Activated CD8-positive, alpha-beta memory T cell treated with anti-CD3 and anti-CD28 coated beads for 48 hours (primary cell): Measurements from ENCODE around the gene GLG1.
"Not testable (repeated sequence)": the region's sequence is repeated elsewhere in the genome, so short reads cannot be mapped to it uniquely, and the experiment has no call there.

ENCODE experiments used
- DNase-seq, 3 experiments: peaks; one replicate each; pipeline ENCODE4 v3.0.0-alpha.2; 2020; ENCODE audit warnings: low read depth in 2 of 3, low spot score in 2 of 3

Gene GLG1

GRCh38 chr16:74450967-74451760 lies 155.8 kb downstream of the GLG1 start:
- no peak for DNase-seq

- DNase-seq: no peak
Measured at GRCh38 chr16:74450236-74450635, 156.7 kb downstream of the GLG1 start.

GRCh38 chr16:74449470-74449869 lies 157.4 kb downstream of the GLG1 start:
- DNase-seq: no peak

- DNase-seq: no peak
Measured at GRCh38 chr16:74448990-74449389, 157.9 kb downstream of the GLG1 start.

GRCh38 chr16:74447578-74447977 lies 159.3 kb downstream of the GLG1 start:
- no peak for DNase-seq

- DNase-seq: no peak
Measured at GRCh38 chr16:74446866-74447265, 160.0 kb downstream of the GLG1 start.

GRCh38 chr16:74443624-74444346 lies 163.1 kb downstream of the GLG1 start:
- not testable (repeated sequence) for DNase-seq

GRCh38 chr16:74439685-74440084 lies 167.2 kb downstream of the GLG1 start:
- no peak for DNase-seq

GRCh38 chr16:74438492-74438979 lies 168.4 kb downstream of the GLG1 start:
- no peak for DNase-seq

GRCh38 chr16:74431516-74431915 lies 175.4 kb downstream of the GLG1 start:
- DNase-seq: no peak

- peak in 1 of 3 experiments; percentile 7 for DNase-seq
Measured at GRCh38 chr16:74430036-74430712, 176.7 kb downstream of the GLG1 start.

GRCh38 chr16:74428493-74428892 lies 178.4 kb downstream of the GLG1 start:
- not testable (repeated sequence) for DNase-seq

GRCh38 chr16:74425751-74426150 lies 181.2 kb downstream of the GLG1 start:
- not testable (repeated sequence) for DNase-seq

GRCh38 chr16:74423721-74424120 lies 183.2 kb downstream of the GLG1 start:
- DNase-seq: not testable (repeated sequence)

GRCh38 chr16:74422086-74422485 lies 184.8 kb downstream of the GLG1 start:
- DNase-seq: not testable (repeated sequence)

GRCh38 chr16:74421482-74421785 lies 185.5 kb downstream of the GLG1 start:
- not testable (repeated sequence) for DNase-seq

GRCh38 chr16:74420612-74421481 lies 186.1 kb downstream of the GLG1 start, which contains the start of gene CLEC18B:
Gene CLEC18B (minus strand): TSS chr16:74421478. CDS start chr16:74421270, 208 bp downstream.
- not testable (repeated sequence) for DNase-seq

- DNase-seq: not testable (repeated sequence)
Measured at GRCh38 chr16:74419811-74420210, 187.1 kb downstream of the GLG1 start.

GRCh38 chr16:74417897-74418296 lies 189.0 kb downstream of the GLG1 start:
- not testable (repeated sequence) for DNase-seq

GRCh38 chr16:74413920-74414319 lies 193.0 kb downstream of the GLG1 start:
- not testable (repeated sequence) for DNase-seq

GRCh38 chr16:74413485-74413884 lies 193.4 kb downstream of the GLG1 start:
- not testable (repeated sequence) for DNase-seq
